PFSK-1 (cell line): ENCODE data around the gene ARCN1.

ENCODE experiments used
- POLR2AphosphoS5 ChIP-seq: IDR thresholded peaks from 2 replicates; pipeline ENCODE4 v1.6.1; 2012; ENCODE audit warnings: low read depth, mild to moderate bottlenecking, control low read depth, low read length, moderate library complexity
- REST ChIP-seq, 2 experiments: IDR thresholded peaks; 2 replicates each; pipeline versions ENCODE4 v1.6.1 to v1.8.0; 2011 to 2012; ENCODE audit warnings: low read depth in 2 of 2, low read length in 2 of 2, control low read depth in 1 of 2, inconsistent platforms in 1 of 2, mild to moderate bottlenecking in 1 of 2, moderate library complexity in 1 of 2; ENCODE audit not compliant: insufficient read depth in 1 of 2
- SIN3A ChIP-seq: IDR thresholded peaks from 2 replicates; pipeline ENCODE4 v1.6.1; 2012; ENCODE audit warnings: mild to moderate bottlenecking, low read length, moderate library complexity, borderline replicate concordance; ENCODE audit not compliant: insufficient read depth
- TAF1 ChIP-seq: IDR thresholded peaks from 2 replicates; pipeline ENCODE4 v1.6.1; 2012; ENCODE audit warnings: low read length, control low read depth, borderline replicate concordance; ENCODE audit not compliant: insufficient read depth

DNA sequence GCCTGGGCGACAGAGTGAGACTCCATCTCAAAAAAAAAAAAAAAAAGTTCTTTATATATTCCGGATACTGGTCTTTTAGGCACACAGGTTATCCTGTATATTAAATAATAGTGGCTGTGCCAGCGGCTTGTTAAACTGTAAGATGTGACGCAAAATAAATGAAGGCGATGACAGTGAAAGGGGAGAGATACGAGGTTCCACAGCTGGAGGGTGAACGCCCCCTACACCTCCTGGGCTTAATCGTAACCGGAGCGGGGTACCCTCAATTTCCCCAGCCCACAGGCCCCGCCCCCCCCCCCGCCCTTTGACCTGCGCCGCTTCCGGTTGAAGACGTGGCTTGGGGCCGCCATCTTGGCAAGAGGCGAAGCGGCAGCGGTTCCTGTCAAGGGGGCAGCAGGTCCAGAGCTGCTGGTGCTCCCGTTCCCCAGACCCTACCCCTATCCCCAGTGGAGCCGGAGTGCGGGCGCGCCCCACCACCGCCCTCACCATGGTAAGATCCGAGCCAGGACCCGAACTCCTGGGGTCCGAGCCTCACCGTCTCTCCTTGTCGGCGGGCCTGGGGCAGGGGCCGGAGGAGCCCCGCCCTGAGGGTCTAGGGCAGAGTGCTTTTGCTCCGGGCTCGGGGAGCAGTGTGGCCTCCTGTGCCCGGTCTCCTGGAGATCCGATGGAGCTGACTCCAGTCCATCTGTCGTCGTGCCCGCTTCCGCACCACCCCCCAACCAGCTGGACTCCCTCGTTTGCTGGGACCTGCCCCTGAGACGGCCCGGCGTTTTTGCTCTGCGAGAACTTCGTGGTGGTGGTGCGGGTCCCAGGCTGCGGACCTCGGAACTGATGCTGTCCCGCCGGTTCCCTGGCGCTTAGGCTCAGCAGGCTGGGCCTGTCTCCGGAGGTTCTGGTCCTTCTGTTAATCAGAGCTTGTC, at the start of gene ARCN1:
- TF ChIP-seq POLR2AphosphoS5 (peak; percentile 83), SIN3A (peak; percentile 29; the same call in 1 of the 2 replicates), REST (IDR thresholded peaks at IDR 0.05; ENCODE audit: insufficient read depth in 1 of 2, low read depth in 2 of 2, low read length in 2 of 2) (0 out of 4 replicates have a peak, but pooled peaks of 1 of the 2 experiments have one; percentile 28), TAF1 (peak; percentile 33; the same call in 1 of the 2 replicates)
